Measurements from ENCODE around the gene SLC6A17.

Gene SLC6A17

GRCh38 chr1:110243574-110243973 lies 93.3 kb downstream of the SLC6A17 start:
- peak; percentile 11 for DNase-seq

GRCh38 chr1:110245876-110246620 lies 95.8 kb downstream of the SLC6A17 start:
- no peak for DNase-seq

- no peak for DNase-seq
These were observed 98.5 kb downstream of the SLC6A17 start for GRCh38 chr1:110248746-110249145.

- DNase-seq = no peak
These were observed 99.0 kb downstream of the SLC6A17 start for GRCh38 chr1:110249256-110249655.

- no peak for DNase-seq
These were observed 99.7 kb downstream of the SLC6A17 start for GRCh38 chr1:110250008-110250407.

- no peak for DNase-seq
These were observed 100.5 kb downstream of the SLC6A17 start for GRCh38 chr1:110250749-110251148.
